Parathyroid adenoma (tissue), 2 donors: ENCODE results near the gene KRTAP12-1.
"Not testable (repeated sequence)": the region's sequence is repeated elsewhere in the genome, so short reads cannot be mapped to it uniquely, and the experiment has no call there.

Experiments used
- H2AFZ ChIP-seq: fragments of 300-600 bp; sonication (generic); one replicate; pipeline ENCODE4 v1.7.0; 2017; ENCODE audit warnings: antibody characterized with exemption, mild to moderate bottlenecking
- H3K27ac ChIP-seq: fragments of 300-600 bp; sonication (generic); one replicate; pipeline ENCODE4 v1.7.0; 2017
- H3K27me3 ChIP-seq: fragments of 300-600 bp; sonication (generic); one replicate; pipeline ENCODE4 v1.7.0; 2017; ENCODE audit warnings: low read length; ENCODE audit not compliant: control insufficient read depth, insufficient read depth
- H3K36me3 ChIP-seq: fragments of 300-600 bp; sonication (generic); one replicate; pipeline ENCODE4 v1.7.0; 2017; ENCODE audit warnings: low read length; ENCODE audit not compliant: control insufficient read depth, insufficient read depth
- H3K4me1 ChIP-seq: fragments of 300-600 bp; sonication (generic); one replicate; pipeline ENCODE4 v1.7.0; 2017; ENCODE audit warnings: control low read depth
- H3K4me2 ChIP-seq: fragments of 300-600 bp; sonication (generic); one replicate; pipeline ENCODE4 v1.7.0; 2017; ENCODE audit warnings: low read length
- H3K4me3 ChIP-seq: fragments of 300-600 bp; sonication (generic); one replicate; pipeline ENCODE4 v1.7.0; 2017; ENCODE audit warnings: low read depth, low read length
- H3K79me2 ChIP-seq: fragments of 300-600 bp; sonication (generic); one replicate; pipeline ENCODE4 v1.7.0; 2017; ENCODE audit warnings: control low read depth
- H3K9ac ChIP-seq: fragments of 300-600 bp; sonication (generic); one replicate; pipeline ENCODE4 v1.7.0; 2017; ENCODE audit warnings: mild to moderate bottlenecking
- H3K9me3 ChIP-seq: fragments of 300-600 bp; sonication (generic); one replicate; pipeline ENCODE4 v1.7.0; 2017; ENCODE audit warnings: low read length; ENCODE audit not compliant: control insufficient read depth
- TF ChIP-seq, protein P1 (sequence below): fragments of 300-600 bp; sonication (generic); IDR thresholded peaks from one replicate; pipeline ENCODE4 v1.7.0; 2017; ENCODE audit warnings: antibody characterized with exemption, mild to moderate bottlenecking
- donor health status: primary hyperparathyroidism.

Gene KRTAP12-1

GRCh38 chr21:44650265-44650972, 31.5 kb downstream of the KRTAP12-1 start:
- Histone ChIP-seq H3K79me2 (no peaks in the 10 kb centered on the region), H3K27me3 (no peaks in the 10 kb centered on the region), H3K27ac (no peak overlapping the region), H2AFZ (no peak overlapping the region), H3K9ac (no peak overlapping the region), H3K4me2 (no peak overlapping the region), H3K9me3 (no peaks in the 10 kb centered on the region), H3K36me3 (no peaks in the 10 kb centered on the region), H3K4me3 (no peak overlapping the region), H3K4me1 (no peaks in the 10 kb centered on the region)
- TF ChIP-seq, protein P1, sequence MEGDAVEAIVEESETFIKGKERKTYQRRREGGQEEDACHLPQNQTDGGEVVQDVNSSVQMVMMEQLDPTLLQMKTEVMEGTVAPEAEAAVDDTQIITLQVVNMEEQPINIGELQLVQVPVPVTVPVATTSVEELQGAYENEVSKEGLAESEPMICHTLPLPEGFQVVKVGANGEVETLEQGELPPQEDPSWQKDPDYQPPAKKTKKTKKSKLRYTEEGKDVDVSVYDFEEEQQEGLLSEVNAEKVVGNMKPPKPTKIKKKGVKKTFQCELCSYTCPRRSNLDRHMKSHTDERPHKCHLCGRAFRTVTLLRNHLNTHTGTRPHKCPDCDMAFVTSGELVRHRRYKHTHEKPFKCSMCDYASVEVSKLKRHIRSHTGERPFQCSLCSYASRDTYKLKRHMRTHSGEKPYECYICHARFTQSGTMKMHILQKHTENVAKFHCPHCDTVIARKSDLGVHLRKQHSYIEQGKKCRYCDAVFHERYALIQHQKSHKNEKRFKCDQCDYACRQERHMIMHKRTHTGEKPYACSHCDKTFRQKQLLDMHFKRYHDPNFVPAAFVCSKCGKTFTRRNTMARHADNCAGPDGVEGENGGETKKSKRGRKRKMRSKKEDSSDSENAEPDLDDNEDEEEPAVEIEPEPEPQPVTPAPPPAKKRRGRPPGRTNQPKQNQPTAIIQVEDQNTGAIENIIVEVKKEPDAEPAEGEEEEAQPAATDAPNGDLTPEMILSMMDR: no peak

DNA sequence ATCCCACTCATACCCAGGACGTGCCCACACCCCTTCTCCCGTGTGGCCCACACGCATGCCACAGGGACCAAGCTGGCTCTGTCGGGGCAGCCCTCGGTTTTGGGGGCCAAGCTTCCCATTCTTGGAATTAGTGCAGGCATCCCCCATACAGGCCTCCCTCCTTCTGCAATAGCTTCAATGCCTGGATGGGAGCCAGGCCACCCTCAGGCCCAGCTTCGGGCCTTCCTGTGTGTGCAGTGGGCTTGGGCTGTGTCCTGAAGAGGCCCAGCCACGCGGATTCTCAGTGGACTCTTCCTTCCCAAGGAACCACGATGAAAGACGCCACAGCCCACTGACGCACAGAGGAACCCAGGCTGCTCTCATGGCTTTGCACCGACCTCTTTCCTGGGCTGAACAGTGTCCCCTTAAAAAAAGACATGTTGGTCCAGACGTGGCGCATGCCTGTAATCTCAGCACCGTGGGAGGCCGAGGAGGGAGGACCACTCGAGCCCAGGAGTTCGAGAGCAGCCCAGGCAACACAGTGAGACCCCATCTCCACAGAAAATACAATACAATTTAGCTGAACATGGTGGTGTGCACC, 32.4 kb downstream of the KRTAP12-1 start:
- H3K79me2 ChIP-seq: no peaks in the 10 kb centered on the region
- no peak overlapping the region for H3K4me2 ChIP-seq
- no peak overlapping the region for H3K27ac ChIP-seq
- no peaks in the 10 kb centered on the region for H3K4me1 ChIP-seq
- H3K4me3 ChIP-seq: no peak overlapping the region
- H3K9me3 ChIP-seq: no peaks in the 10 kb centered on the region
- TF ChIP-seq, protein P1: no peak
- H3K27me3 ChIP-seq: no peaks in the 10 kb centered on the region
- H3K36me3 ChIP-seq: no peaks in the 10 kb centered on the region
- H3K9ac ChIP-seq: no peak overlapping the region
- H2AFZ ChIP-seq: no peak overlapping the region

- H3K27me3 ChIP-seq: no peaks in the 10 kb centered on the region
- H3K27ac ChIP-seq: no peak overlapping the region
- H3K4me2 ChIP-seq: no peak overlapping the region
- no peaks in the 10 kb centered on the region for H3K36me3 ChIP-seq
- no peaks in the 10 kb centered on the region for H3K4me1 ChIP-seq
- TF ChIP-seq, protein P1: no peak
- no peak overlapping the region for H2AFZ ChIP-seq
- H3K9ac ChIP-seq: no peak overlapping the region
- H3K79me2 ChIP-seq: no peaks in the 10 kb centered on the region
- no peak overlapping the region for H3K4me3 ChIP-seq
- H3K9me3 ChIP-seq: no peaks in the 10 kb centered on the region
These were observed 33.2 kb downstream of the KRTAP12-1 start for GRCh38 chr21:44648557-44649311.

DNA sequence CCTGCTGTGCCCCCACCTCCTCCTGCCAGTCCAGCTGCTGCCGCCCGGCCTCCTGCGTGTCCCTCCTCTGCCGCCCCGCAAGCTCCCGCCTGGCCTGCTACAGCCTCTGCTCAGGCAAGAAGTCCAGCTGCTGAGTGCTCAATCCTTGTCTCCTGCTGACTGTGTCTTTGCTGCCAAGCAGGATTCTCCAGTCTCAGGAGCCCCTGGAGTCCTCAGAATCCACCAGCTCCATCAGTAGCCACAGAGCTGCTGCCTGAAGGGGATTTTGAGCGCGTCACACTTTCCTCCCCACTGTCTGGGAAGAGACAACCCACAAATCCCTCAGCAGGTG, 34.8 kb downstream of the KRTAP12-1 start:
- Histone ChIP-seq H3K36me3 (no peaks in the 10 kb centered on the region), H3K9me3 (no peaks in the 10 kb centered on the region), H3K4me1 (no peaks in the 10 kb centered on the region), H3K9ac (no peak overlapping the region), H3K79me2 (no peaks in the 10 kb centered on the region), H3K4me2 (no peak overlapping the region), H3K27me3 (no peaks in the 10 kb centered on the region), H3K27ac (no peak overlapping the region), H2AFZ (no peak overlapping the region), H3K4me3 (no peak overlapping the region)
- TF ChIP-seq, protein P1: no peak

- H3K9ac ChIP-seq, H3K4me2 ChIP-seq, H3K36me3 ChIP-seq, H2AFZ ChIP-seq, H3K9me3 ChIP-seq, H3K4me1 ChIP-seq, H3K27me3 ChIP-seq, H3K4me3 ChIP-seq, H3K27ac ChIP-seq, H3K79me2 ChIP-seq: not testable (repeated sequence)
These were observed 35.4 kb downstream of the KRTAP12-1 start, which contains the start of gene KRTAP10-11 for GRCh38 chr21:44646366-44647221. Gene KRTAP10-11, plus strand, starts transcription at chr21:44646414. Its CDS starts 45 bp downstream, at chr21:44646459.
